NOMO-1 treated with DMSO at 0.1 percent for 48 hours (cell line): ENCODE data around the gene SYNDIG1L.
"Not testable (repeated sequence)": the region's sequence is repeated elsewhere in the genome, so short reads cannot be mapped to it uniquely, and the experiment has no call there.

Experiments used
- DNase-seq: peaks from one replicate; lab custom pipeline; 2025; ENCODE audit not compliant: unreplicated experiment; lab: John Stamatoyannopoulos, UW

Gene SYNDIG1L

DNA sequence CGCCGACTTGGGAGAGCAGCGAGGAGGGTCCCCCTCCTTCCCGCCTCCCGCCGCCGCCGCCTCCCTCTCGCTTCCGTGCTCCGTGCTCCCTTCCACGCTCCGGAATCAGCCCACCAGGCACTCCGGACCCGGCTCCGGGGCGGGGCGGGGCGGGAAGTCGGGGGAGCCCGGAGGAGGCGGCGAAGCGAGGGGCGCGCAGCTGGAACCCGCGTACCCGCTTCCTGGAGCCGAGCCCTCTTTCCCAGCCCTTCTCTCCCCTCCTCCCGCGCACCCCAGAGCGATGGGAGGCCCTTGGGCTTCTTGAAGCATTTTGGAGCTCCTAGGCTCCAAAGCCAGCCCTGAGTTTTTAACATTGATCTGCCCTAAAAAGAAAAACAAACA is at the start of gene SYNDIG1L:
TSS of gene SYNDIG1L (minus strand) at position 9 of the 381 bp plus-strand sequence. CDS start 16,466 bp downstream, outside the sequence.
- DNase-seq = no peak

GRCh38 chr14:74475678-74476077 is 49.7 kb upstream of the SYNDIG1L start:
- DNase-seq = no peak

DNA sequence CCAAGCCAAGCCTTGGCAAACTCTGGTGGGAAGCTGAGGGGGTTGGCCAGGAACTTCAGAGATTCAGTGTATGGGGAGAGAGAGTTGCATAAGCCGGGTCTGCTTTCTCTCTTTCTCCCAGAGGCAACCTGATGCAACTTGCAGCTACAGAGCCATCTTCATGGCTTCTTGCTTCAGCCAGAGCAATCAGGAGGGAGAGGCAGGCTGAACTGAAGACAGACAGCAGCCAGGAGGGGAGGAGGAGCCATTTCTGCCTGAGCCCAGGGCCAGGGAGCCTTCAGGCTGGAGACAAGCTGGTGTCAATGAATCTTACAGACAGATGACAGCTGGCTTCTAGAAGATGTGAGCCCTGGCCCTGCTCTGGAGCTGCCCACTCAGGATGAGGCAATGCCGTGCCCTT is 48.4 kb upstream of the SYNDIG1L start:
- DNase-seq = no peak

- DNase-seq = peak; percentile 6
Measured at GRCh38 chr14:74472601-74473000, 46.6 kb upstream of the SYNDIG1L start.

GRCh38 chr14:74469548-74470518 is 43.8 kb upstream of the SYNDIG1L start:
- DNase-seq = no peak

GRCh38 chr14:74468513-74468912 is 42.5 kb upstream of the SYNDIG1L start:
- DNase-seq = no peak

DNA sequence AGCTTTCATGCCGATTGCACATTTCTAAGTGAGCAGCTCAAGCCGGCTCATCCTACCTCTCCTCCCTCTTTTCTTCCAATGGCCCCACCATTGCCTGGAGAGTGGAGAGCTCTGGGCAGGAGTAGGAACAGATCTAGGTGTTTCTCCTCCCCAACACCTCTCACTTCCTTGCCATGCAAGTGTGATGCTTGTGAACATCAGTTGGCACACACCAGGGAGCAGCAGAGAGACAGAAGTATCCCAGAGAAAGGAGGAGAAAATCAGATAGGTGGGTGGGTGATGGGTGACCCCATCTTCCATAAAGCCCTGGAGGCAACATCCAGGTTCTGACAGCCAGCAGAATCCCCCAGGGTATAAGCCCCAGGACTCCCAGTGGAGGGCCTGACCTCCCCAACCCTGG is 39.3 kb upstream of the SYNDIG1L start:
- no peak for DNase-seq

DNA sequence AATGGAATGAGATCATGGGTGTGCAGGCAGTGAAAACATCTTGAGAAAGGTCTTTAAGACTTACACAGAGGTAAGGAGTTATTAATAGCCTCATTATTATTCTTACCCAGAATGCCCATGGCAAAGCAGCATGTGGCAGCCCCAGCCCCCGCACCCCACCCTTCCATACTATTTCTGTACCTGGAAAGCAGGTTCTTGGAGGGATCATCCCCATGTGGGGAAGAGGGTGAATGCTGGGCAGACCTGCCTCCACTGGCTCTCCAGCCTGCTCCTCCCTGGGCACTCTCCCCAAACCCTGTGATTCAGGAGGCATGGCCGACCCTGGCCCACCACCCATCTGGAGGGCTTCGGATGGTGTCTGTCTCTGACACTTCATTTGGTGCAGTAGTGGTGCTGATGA is 38.8 kb upstream of the SYNDIG1L start:
- DNase-seq = no peak

GRCh38 chr14:74463697-74464096 is 37.7 kb upstream of the SYNDIG1L start:
- no peak for DNase-seq

- no peak for DNase-seq
Measured at GRCh38 chr14:74462993-74463392, 37.0 kb upstream of the SYNDIG1L start.

DNA sequence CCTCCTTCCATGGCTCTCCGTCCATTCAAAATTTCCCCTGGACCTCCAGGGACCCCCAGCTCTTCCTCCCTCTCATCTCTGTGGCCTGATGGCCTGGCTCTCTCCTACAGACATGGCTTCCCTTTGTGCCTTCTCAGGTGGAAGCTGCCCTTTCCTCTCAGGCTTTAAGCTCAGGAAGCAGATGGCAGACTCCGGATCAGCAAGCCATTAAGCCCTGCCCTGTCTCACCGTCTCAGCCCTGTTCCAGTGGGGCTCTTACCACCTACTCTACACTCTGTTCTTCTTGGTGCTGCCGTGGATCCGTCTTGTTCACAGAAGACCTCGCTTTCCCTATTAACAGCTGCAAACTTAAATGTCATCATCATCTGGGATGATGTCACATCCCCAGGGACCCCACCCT is 34.0 kb upstream of the SYNDIG1L start:
- DNase-seq = no peak

GRCh38 chr14:74459289-74459946 is 33.4 kb upstream of the SYNDIG1L start:
- DNase-seq = peak; percentile 19

DNA sequence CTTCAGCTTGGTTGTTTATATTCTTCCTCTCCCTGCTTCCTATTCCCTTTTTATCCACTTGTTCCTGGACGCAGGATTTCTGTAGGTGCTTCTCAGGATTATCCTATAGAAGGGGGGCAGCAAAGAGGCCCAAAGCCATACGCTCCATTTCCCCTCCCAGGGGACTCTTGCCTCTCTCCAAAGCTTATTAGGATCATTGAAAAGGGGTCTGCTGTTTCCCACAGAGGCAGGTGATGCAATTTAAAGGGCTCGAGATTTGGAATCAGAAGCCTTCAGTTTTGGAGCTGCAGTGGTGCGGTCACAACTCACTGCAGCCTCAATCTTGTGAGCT is 31.5 kb upstream of the SYNDIG1L start:
- no peak for DNase-seq

DNA sequence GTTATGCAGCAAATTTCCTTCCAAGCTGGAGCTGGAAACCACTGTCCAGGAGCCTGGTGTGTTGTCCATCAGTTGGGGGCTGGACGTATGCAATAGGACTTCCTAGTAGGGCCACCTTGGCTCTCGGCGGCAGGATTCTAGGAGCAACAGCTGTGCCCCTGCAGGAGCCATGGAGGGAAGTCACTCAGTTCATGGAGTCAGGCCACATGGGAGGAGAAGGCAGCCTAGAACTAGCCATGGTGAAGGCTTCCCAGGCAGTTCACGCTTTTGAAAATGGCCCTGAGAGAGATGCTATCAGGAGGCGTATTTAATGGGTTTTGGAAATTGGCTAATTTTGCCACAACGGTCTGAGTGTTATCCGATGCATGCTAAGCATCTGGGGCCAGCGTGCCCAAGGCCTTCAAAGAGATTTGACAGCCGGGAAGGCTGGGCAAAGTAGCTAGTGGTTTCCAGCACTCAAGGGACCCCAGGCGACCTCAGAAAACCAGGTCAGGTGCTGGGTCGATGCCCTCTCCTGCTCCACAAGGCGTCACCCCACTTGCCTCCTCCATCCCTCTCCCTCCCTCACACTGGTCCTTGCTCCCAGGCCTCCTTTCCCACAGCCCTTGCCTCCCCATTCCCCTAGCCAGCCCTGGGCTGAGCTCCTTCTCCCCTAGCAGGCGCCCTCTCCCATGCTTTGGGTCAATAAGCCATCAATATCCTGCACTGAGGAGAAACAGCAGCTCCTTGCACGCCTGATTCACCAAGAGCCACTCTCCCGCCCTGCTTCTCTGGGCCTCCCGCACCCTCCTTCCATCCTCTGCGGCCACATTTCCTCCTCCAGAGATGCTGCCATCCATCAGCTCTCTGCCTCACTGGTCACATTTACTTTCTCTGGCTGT is 30.9 kb upstream of the SYNDIG1L start:
- DNase-seq = no peak

DNA sequence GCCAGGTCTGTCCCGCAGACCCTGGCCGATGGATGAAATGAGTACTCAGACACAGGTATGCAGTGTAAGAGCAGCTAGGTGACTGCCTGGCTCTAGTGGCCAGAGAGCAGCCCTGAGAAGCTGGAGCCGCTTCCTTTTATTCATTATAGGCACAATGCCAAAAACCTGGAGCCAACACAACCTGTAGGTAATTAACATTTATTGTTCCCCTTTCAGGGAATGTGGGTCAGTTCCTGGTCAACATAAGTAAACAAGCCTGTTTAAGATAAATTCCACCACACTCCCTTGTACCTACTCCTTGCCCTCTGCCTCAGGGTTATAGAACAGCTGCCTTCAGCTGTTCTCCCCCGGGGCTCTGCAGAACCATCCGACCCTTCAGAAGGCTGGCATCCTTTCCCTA is 28.4 kb upstream of the SYNDIG1L start:
- not testable (repeated sequence) for DNase-seq

GRCh38 chr14:74444866-74445265 is 18.9 kb upstream of the SYNDIG1L start:
- no peak for DNase-seq

DNA sequence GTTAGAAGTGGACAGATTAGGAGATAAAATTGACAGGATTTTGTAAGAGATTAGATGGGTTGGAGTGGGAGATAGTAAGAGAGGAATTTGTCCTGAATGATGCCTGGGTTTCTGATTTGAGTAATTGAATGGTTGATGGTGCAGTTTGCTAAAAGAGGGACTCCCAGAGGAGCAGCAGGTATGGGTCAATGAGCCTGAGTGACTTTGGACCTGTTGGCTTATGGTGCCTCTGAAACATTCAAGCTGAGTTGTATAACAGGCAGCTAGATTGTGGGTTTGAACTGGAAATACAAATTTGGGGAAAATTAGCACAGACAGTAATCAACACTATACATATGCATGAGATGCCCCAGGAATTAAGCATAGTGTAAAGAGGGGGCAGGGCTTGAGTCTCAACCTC is 16.7 kb upstream of the SYNDIG1L start:
- no peak for DNase-seq

- no peak for DNase-seq
Measured at GRCh38 chr14:74441113-74441512, 15.1 kb upstream of the SYNDIG1L start.

DNA sequence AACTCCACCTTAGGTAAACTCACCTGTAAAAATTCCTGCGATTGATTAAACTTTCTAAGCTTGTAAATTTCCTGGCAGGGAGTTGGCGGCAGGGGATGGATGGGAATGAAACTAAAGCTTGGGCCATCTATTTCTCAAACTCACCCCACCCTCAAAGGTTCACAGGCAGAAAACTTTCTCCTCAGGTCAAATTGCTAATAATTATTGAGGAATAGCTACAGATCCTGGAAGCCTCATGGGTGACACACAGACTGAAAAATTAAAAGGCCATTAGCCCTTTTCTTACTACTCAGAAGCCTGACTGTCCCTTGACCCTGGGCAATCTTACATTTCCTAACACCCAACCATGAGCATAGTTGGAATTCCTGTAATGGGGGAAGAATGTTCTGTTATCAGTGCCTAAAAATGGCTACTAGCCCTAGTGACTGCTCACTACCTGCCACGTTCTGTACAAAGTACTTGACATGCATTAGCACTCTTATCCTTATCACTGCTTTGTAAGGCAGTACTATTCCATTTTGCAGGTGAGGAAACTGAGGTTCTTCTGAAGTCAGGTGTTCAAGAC is 12.4 kb upstream of the SYNDIG1L start:
- DNase-seq = no peak

DNA sequence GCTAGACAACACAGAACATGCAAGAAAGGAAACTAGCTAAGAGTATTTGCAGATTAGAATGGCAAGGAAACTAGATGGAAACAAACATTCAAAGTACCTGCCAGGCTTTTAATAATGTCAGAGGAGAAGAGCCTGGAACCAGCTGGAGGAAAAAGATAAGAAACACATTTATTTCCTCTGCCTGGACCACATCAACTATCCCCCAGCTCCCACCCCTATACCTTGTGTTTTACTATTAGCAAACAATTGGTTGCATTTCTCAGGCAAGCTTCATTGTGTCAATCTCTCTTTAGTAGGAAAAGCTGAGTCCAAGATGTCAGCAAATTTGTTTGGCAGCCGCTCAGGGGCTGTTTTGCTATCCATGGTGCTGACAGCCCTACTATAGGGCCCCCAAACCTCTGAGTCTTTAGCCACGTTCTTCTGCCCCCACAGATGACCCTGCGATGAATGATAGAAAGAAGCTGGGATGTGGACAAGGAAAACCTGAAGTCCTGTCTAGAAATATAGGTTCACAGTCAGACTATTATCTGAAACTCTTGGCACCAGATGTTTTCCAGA is 11.6 kb upstream of the SYNDIG1L start:
- DNase-seq = no peak

GRCh38 chr14:74434294-74434693 is 8.3 kb upstream of the SYNDIG1L start:
- DNase-seq = no peak
